ENCODE results near the gene GNG7.

The GNG7 gene

DNA sequence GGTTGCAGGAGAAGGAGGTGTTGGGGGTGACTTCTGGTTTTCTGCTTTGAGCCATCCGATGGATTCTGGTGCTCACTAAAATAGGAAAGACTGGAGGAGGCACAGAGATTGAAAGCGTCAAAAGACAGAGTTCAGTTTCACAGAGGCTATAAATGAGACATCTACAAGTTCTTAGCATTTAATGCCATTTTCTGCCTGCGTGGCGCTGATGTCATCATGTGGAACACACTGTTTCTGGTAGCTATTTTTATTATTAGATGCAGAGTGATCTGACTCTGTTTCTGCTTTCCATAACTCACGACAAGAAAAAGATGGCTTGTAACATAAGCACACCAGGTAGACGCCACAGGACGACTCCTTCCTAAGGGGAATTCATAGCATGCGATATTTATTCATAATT is 40.6 kb upstream of the GNG7 start:
- ATAC-seq = no peak
- TF ChIP-seq ZC3H10 (CRISPR knock-in tag; IDR thresholded peaks at IDR 0.05) (no peak), ISL1 (CRISPR knock-in tag; IDR thresholded peaks at IDR 0.05) (no peak), PATZ1 (CRISPR knock-in tag; IDR thresholded peaks at IDR 0.05; ENCODE audit: borderline replicate concordance) (no peak), GLIS3 (CRISPR knock-in tag; IDR thresholded peaks at IDR 0.05) (no peak), TCF4 (CRISPR knock-in tag; IDR thresholded peaks at IDR 0.05; ENCODE audit: borderline replicate concordance) (no peak), CSDC2 (CRISPR knock-in tag; IDR thresholded peaks at IDR 0.05) (no peak), POU6F1 (CRISPR knock-in tag; IDR thresholded peaks at IDR 0.05; ENCODE audit: borderline replicate concordance, low read depth) (no peak), PPARA (CRISPR knock-in tag; IDR thresholded peaks at IDR 0.05; ENCODE audit: borderline replicate concordance) (no peak), RARB (CRISPR knock-in tag; IDR thresholded peaks at IDR 0.05) (no peak), ESRRG (CRISPR knock-in tag; IDR thresholded peaks at IDR 0.05) (no peak), BACH2 (CRISPR knock-in tag; IDR thresholded peaks at IDR 0.05; ENCODE audit: borderline replicate concordance) (no peak), ZNF70 (CRISPR knock-in tag; IDR thresholded peaks at IDR 0.05) (no peak), ZNF565 (CRISPR knock-in tag; conservative IDR thresholded peaks at IDR 0.05; ENCODE audit: low read depth) (no peak), OSR1 (CRISPR knock-in tag; IDR thresholded peaks at IDR 0.05) (no peak), ARNTL (CRISPR knock-in tag; IDR thresholded peaks at IDR 0.05; ENCODE audit: borderline replicate concordance, low read depth) (no peak)
- TF ChIP-seq, protein P1, sequence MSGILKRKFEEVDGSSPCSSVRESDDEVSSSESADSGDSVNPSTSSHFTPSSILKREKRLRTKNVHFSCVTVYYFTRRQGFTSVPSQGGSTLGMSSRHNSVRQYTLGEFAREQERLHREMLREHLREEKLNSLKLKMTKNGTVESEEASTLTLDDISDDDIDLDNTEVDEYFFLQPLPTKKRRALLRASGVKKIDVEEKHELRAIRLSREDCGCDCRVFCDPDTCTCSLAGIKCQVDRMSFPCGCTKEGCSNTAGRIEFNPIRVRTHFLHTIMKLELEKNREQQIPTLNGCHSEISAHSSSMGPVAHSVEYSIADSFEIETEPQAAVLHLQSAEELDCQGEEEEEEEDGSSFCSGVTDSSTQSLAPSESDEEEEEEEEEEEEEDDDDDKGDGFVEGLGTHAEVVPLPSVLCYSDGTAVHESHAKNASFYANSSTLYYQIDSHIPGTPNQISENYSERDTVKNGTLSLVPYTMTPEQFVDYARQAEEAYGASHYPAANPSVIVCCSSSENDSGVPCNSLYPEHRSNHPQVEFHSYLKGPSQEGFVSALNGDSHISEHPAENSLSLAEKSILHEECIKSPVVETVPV (CRISPR knock-in tag; IDR thresholded peaks at IDR 0.05) = no peak
- TF ChIP-seq, protein P2, sequence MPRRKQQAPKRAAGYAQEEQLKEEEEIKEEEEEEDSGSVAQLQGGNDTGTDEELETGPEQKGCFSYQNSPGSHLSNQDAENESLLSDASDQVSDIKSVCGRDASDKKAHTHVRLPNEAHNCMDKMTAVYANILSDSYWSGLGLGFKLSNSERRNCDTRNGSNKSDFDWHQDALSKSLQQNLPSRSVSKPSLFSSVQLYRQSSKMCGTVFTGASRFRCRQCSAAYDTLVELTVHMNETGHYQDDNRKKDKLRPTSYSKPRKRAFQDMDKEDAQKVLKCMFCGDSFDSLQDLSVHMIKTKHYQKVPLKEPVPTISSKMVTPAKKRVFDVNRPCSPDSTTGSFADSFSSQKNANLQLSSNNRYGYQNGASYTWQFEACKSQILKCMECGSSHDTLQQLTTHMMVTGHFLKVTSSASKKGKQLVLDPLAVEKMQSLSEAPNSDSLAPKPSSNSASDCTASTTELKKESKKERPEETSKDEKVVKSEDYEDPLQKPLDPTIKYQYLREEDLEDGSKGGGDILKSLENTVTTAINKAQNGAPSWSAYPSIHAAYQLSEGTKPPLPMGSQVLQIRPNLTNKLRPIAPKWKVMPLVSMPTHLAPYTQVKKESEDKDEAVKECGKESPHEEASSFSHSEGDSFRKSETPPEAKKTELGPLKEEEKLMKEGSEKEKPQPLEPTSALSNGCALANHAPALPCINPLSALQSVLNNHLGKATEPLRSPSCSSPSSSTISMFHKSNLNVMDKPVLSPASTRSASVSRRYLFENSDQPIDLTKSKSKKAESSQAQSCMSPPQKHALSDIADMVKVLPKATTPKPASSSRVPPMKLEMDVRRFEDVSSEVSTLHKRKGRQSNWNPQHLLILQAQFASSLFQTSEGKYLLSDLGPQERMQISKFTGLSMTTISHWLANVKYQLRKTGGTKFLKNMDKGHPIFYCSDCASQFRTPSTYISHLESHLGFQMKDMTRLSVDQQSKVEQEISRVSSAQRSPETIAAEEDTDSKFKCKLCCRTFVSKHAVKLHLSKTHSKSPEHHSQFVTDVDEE (CRISPR knock-in tag; IDR thresholded peaks at IDR 0.05) = no peak

DNA sequence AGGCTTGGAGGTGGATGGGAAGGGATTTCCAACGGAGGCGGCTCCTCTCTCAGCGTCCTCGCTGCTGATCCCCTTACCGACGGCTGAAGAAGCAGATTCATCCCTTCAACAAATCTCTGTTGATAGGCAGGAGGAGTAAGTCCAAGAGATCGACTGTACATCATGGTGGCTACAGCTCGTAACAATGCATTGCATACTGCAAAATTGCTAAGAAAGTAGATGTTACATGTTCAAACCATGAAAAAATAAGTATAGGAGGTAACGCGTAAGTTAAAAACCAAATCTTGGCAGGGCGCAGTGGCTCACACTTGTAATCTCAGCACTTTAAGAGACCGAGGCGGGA is 37.8 kb upstream of the GNG7 start:
- TF ChIP-seq ESRRG (CRISPR knock-in tag; IDR thresholded peaks at IDR 0.05) (no peak), GLIS3 (CRISPR knock-in tag; IDR thresholded peaks at IDR 0.05) (no peak), TOX (CRISPR knock-in tag; IDR thresholded peaks at IDR 0.05; ENCODE audit: borderline replicate concordance) (0 out of 2 replicates have a peak, but pooled peaks have one; percentile 1), ZFP30 (CRISPR knock-in tag; IDR thresholded peaks at IDR 0.05) (peak; percentile 47; the same call in 1 of the 2 replicates)
- no peak for ATAC-seq

DNA sequence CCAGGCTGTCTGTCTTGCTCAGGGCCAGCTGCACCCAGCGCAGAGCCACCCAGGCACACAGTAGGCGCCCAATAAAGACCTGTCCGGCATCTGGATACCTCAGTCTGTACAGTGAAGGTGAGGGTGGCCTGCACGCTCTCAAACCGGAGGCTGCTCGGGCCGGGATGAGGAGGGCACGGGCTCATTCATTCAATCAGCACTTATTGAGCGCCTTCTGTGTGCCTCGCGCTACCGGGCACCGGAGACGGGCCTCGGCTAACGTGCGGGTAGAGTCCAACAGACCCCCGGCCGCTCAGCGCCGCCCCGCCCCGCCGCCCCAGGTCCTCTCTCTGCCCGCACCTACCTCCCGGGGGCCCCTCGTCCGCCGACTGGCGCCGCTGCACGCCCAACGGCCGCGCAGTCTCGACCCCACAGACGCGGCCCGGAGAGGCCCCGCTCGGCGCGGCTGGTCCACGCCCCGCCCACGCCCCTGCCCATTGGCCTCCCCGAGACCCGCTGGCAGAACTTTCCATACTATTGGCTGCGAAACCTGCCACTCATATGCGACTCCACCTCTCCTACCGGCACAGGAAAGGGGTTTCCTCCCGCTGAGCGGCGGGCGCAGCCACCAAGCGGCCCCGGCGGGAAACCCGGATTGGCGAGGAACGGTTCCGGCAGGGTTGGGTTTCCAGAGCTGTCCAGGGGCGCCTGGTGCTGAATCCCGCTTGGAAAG is 37.3 kb upstream of the GNG7 start, which contains the start of gene SLC39A3:
SLC39A3 (minus strand) TSS at position 416 of the 712 bp plus-strand sequence. CDS start 2,760 bp downstream, outside the sequence.
- peak; percentile 100 for ATAC-seq
- TF ChIP-seq ZNF565 (CRISPR knock-in tag; conservative IDR thresholded peaks at IDR 0.05; ENCODE audit: low read depth) (peak; percentile 73; the same call in 1 of the 2 replicates), BACH2 (CRISPR knock-in tag; IDR thresholded peaks at IDR 0.05; ENCODE audit: borderline replicate concordance) (no peak), ISL1 (CRISPR knock-in tag; IDR thresholded peaks at IDR 0.05) (peak; percentile 38; the same call in 1 of the 2 replicates), ZFP3 (CRISPR knock-in tag; IDR thresholded peaks at IDR 0.05) (peak; percentile 90), PATZ1 (CRISPR knock-in tag; IDR thresholded peaks at IDR 0.05; ENCODE audit: borderline replicate concordance) (peak; percentile 60; the same call in 1 of the 2 replicates), OSR1 (CRISPR knock-in tag; IDR thresholded peaks at IDR 0.05) (no peak), RARB (CRISPR knock-in tag; IDR thresholded peaks at IDR 0.05) (no peak), ZC3H10 (CRISPR knock-in tag; IDR thresholded peaks at IDR 0.05) (peak; percentile 43; the same call in 1 of the 2 replicates), CSDC2 (CRISPR knock-in tag; IDR thresholded peaks at IDR 0.05) (peak; percentile 98), TCF4 (CRISPR knock-in tag; IDR thresholded peaks at IDR 0.05; ENCODE audit: borderline replicate concordance) (no peak), PPARA (CRISPR knock-in tag; IDR thresholded peaks at IDR 0.05; ENCODE audit: borderline replicate concordance) (peak; percentile 81; the same call in 1 of the 2 replicates), GLIS3 (CRISPR knock-in tag; IDR thresholded peaks at IDR 0.05) (0 out of 2 replicates have a peak, but pooled peaks have one; percentile 70), TOX (CRISPR knock-in tag; IDR thresholded peaks at IDR 0.05; ENCODE audit: borderline replicate concordance) (0 out of 2 replicates have a peak, but pooled peaks have one; percentile 16), POU6F1 (CRISPR knock-in tag; IDR thresholded peaks at IDR 0.05; ENCODE audit: borderline replicate concordance, low read depth) (peak; percentile 85; the same call in 1 of the 2 replicates)
- TF ChIP-seq, protein P2 (CRISPR knock-in tag; IDR thresholded peaks at IDR 0.05) = peak; percentile 91
